Smooth muscle cell (in vitro differentiated cells): ENCODE data around the gene ZYG11B. TPM values are rescaled to one million over a fixed set of nuclear protein-coding genes. Genes with fewer than 3 reads are reported as not detected.

ENCODE experiments used
- DNase-seq: peaks from one replicate; lab custom pipeline; 2025; ENCODE audit not compliant: unreplicated experiment; lab: John Stamatoyannopoulos, UW
- H2AFZ ChIP-seq: fragments of 200-600 bp; sonication (generic); 2 replicates; pipeline ENCODE4 v1.6.0; 2016; ENCODE audit warnings: antibody characterized with exemption, low read depth, mild to moderate bottlenecking
- H3F3A ChIP-seq: fragments of 200-600 bp; sonication (generic); 2 replicates; pipeline ENCODE4 v1.6.0; 2017; ENCODE audit warnings: antibody characterized with exemption, low read depth
- H3K27ac ChIP-seq: fragments of 200-600 bp; sonication (generic); 2 replicates; pipeline ENCODE4 v1.5.1; 2016; ENCODE audit warnings: low read depth, mild to moderate bottlenecking
- H3K27me3 ChIP-seq: fragments of 200-600 bp; sonication (generic); 2 replicates; pipeline ENCODE4 v1.6.1; 2016; ENCODE audit warnings: low read depth, mild to moderate bottlenecking
- H3K36me3 ChIP-seq: fragments of 200-600 bp; sonication (generic); 2 replicates; pipeline ENCODE4 v1.5.1; 2016; ENCODE audit warnings: low read depth
- H3K4me1 ChIP-seq: fragments of 200-600 bp; sonication (generic); 2 replicates; pipeline ENCODE4 v1.5.1; 2016; ENCODE audit warnings: low read depth
- H3K4me2 ChIP-seq: fragments of 200-600 bp; sonication (generic); 2 replicates; pipeline ENCODE4 v1.6.0; 2016; ENCODE audit warnings: mild to moderate bottlenecking
- H3K4me3 ChIP-seq: fragments of 200-600 bp; sonication (generic); 2 replicates; pipeline ENCODE4 v1.5.1; 2016; ENCODE audit warnings: mild to moderate bottlenecking
- H3K79me2 ChIP-seq: fragments of 200-600 bp; sonication (generic); 2 replicates; pipeline ENCODE4 v1.6.0; 2016; ENCODE audit warnings: low read depth, mild to moderate bottlenecking
- H3K9ac ChIP-seq: fragments of 200-600 bp; sonication (generic); 2 replicates; pipeline ENCODE4 v1.6.0; 2016; ENCODE audit warnings: low read depth
- H3K9me3 ChIP-seq: fragments of 200-600 bp; sonication (generic); replicated peaks from 2 replicates; pipeline ENCODE4 v1.5.1; 2016; ENCODE audit warnings: low read depth
- H4K20me1 ChIP-seq: fragments of 200-600 bp; sonication (generic); 2 replicates; pipeline ENCODE4 v1.6.0; 2016; ENCODE audit warnings: low read depth
- WGBS: methylation state at CpG from one replicate; pipeline ENCODE4 v1.1.7; 2016; ENCODE audit warnings: low lambda C conversion rate; 5-methylcytosine and 5-hydroxymethylcytosine counted together
- polyA plus RNA-seq: library from polyadenylated mRNA; unstranded; fragments of >200 nt; fragmentation: Nextera tagmentation; extraction: Ambion mirVana; gene quantifications from 2 replicates; pipeline ENCODE4 v1.2.1, GENCODE V29; 2016
- total RNA-seq: library from RNA; depleted of rRNA; stranded (reverse); fragments of >200 nt; gene quantifications from 2 replicates; pipeline ENCODE4 v1.2.3, GENCODE V29; 2014
- TF ChIP-seq, protein P1 (sequence below): fragments of 200-600 bp; sonication (generic); IDR thresholded peaks from 2 replicates; pipeline ENCODE4 v1.5.1; 2017; ENCODE audit warnings: borderline replicate concordance, mild to moderate bottlenecking, antibody characterized with exemption; ENCODE audit not compliant: insufficient read depth, poor library complexity, severe bottlenecking

ZYG11B gene
- total and polyA plus RNA-seq, 2 experiments from 2014 or later = 8.8 to 36.0 TPM

DNA sequence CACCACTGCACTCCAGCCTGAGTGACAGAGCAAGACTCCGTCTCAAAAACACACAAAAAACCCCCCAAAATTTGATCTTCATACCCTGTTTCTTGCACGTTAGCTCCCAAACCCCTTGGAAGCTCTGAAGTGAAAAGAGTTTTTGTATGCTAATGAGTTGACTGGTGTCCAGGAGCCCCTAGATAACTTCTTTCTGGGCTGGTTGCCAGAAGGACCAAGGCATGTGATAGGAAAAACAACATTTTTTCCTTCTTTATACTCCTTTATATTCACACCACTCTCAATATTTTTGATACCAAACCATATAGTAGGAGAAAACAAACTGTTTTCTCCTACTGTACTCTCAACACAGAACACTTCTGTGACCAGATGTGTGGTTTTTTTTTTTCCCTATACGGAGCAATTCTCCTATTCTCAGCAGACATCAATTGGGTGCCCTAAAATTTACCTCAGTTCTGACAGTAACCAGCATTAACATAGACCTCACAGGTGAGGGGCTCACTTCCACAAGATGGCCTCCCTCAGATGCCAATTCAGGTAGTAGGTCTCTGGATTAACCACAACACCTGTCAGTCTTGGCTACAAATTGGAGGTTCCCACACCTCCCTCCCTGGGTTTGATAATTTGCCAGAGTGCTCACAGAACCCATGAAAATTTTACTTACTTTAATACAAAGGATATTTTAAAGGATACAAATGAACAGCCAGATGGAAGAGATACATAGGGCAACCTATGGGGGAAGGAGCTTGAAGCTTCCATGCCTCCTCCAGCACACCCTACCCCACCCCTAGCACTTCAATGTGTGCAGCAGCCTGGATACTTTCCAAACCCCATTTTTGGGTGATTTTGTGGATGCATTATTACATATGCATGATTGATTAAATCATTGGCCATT is 25.6 kb downstream of the ZYG11B start:
- Histone ChIP-seq H3K9ac (no peak overlapping the region), H3F3A (no peaks in the 10 kb centered on the region), H3K79me2 (peaks cover 58% of the 10 kb centered on the region), H2AFZ (no peak overlapping the region), H3K27me3 (no peaks in the 10 kb centered on the region), H3K4me3 (no peak overlapping the region), H3K27ac (no peak overlapping the region), H4K20me1 (peaks cover 95% of the 10 kb centered on the region), H3K36me3 (no peaks in the 10 kb centered on the region), H3K4me2 (no peak overlapping the region), H3K4me1 (no peaks in the 10 kb centered on the region), H3K9me3 (no peaks in the 10 kb centered on the region)
- TF ChIP-seq, protein P1, sequence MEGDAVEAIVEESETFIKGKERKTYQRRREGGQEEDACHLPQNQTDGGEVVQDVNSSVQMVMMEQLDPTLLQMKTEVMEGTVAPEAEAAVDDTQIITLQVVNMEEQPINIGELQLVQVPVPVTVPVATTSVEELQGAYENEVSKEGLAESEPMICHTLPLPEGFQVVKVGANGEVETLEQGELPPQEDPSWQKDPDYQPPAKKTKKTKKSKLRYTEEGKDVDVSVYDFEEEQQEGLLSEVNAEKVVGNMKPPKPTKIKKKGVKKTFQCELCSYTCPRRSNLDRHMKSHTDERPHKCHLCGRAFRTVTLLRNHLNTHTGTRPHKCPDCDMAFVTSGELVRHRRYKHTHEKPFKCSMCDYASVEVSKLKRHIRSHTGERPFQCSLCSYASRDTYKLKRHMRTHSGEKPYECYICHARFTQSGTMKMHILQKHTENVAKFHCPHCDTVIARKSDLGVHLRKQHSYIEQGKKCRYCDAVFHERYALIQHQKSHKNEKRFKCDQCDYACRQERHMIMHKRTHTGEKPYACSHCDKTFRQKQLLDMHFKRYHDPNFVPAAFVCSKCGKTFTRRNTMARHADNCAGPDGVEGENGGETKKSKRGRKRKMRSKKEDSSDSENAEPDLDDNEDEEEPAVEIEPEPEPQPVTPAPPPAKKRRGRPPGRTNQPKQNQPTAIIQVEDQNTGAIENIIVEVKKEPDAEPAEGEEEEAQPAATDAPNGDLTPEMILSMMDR = no peak
- 83% methylated on average over 3 of the region's 3 CpGs for WGBS
- no peak for DNase-seq

DNA sequence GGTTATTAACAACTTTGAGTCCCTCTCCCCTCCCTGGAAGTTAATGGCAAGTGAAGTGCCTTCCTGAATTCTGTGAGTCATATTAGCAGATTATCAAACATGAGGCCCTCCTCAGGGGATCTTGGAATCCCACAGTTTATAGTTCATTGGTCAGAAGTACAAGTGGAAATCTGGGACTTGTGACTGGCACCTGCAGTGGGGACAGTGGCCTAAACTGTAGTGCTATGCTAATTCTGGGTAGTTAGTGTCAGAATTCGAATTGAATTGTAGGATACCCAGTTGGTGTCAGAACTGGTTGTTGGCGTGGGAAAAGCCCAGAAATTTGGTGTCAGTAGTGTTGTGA is 26.2 kb downstream of the ZYG11B start:
- Histone ChIP-seq H3K9ac (no peak overlapping the region), H2AFZ (no peak overlapping the region), H3K4me2 (no peak overlapping the region), H3K27ac (no peak overlapping the region), H3K4me1 (no peaks in the 10 kb centered on the region), H3K27me3 (no peaks in the 10 kb centered on the region), H3K4me3 (no peak overlapping the region), H3K36me3 (no peaks in the 10 kb centered on the region), H3K79me2 (peaks cover 55% of the 10 kb centered on the region), H4K20me1 (peaks cover 89% of the 10 kb centered on the region), H3K9me3 (no peaks in the 10 kb centered on the region), H3F3A (no peaks in the 10 kb centered on the region)
- TF ChIP-seq, protein P1 = no peak
- 67% methylated on average over 2 of the region's 2 CpGs for WGBS
- no peak for DNase-seq

DNA sequence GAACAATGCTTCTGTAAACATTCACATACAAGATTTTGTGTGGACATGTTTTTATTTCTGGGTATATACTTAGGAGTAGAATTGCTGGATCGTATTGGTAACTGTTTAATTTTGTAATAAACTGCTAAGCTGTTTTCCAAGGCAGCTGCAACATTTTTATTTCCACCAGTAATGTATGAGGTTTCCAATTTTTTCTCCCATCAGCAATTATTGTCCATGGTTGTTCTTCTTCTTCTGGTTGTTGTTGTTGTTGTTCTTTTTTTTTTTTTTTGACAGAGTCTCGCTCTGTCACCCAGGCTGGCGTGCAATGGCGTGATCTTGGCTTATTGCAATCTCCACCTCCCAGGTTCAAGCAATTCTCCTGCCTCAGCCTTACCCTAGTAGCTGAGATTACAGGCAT is 26.9 kb downstream of the ZYG11B start:
- no peaks in the 10 kb centered on the region for H3K27me3 ChIP-seq
- no peak for DNase-seq
- H3K4me1 ChIP-seq = no peaks in the 10 kb centered on the region
- TF ChIP-seq, protein P1 = no peak
- no peaks in the 10 kb centered on the region for H3K9me3 ChIP-seq
- H2AFZ ChIP-seq = no peak overlapping the region
- no peak overlapping the region for H3K9ac ChIP-seq
- H3K4me2 ChIP-seq = no peak overlapping the region
- peaks cover 48% of the 10 kb centered on the region for H3K79me2 ChIP-seq
- no peak overlapping the region for H3K27ac ChIP-seq
- no peaks in the 10 kb centered on the region for H3F3A ChIP-seq
- WGBS = over 99% methylated on average over 4 of the region's 4 CpGs
- H3K4me3 ChIP-seq = no peak overlapping the region
- no peaks in the 10 kb centered on the region for H3K36me3 ChIP-seq
- peaks cover 82% of the 10 kb centered on the region for H4K20me1 ChIP-seq

DNA sequence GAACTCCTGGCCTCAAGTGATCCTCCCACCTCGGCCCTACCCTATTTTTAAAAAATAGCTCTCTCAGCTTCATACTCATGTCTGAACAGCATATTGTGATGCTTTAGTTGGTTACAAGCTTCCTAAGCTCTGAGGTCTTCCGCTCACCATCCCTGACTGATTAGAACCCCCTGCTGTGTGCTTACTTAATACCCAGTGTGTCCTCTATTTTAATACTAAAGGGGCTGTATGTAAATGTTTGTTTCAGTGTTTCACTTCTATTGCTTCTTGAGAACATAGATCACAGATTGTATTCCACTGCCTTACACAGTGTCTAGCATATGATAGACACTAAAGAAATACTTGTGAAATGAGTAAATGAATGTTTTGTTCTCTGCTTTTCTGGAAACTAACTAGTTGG is 29.8 kb downstream of the ZYG11B start:
- H4K20me1 ChIP-seq = peaks cover 53% of the 10 kb centered on the region
- no peak for DNase-seq
- no peaks in the 10 kb centered on the region for H3K9me3 ChIP-seq
- TF ChIP-seq, protein P1 = no peak
- 97% methylated on average over 2 of the region's 2 CpGs for WGBS
- no peak overlapping the region for H2AFZ ChIP-seq
- peaks cover 29% of the 10 kb centered on the region for H3K79me2 ChIP-seq
- no peaks in the 10 kb centered on the region for H3F3A ChIP-seq
- no peaks in the 10 kb centered on the region for H3K27me3 ChIP-seq
- no peak overlapping the region for H3K9ac ChIP-seq
- no peak overlapping the region for H3K4me2 ChIP-seq
- no peak overlapping the region for H3K4me3 ChIP-seq
- no peak overlapping the region for H3K27ac ChIP-seq
- H3K4me1 ChIP-seq = no peaks in the 10 kb centered on the region
- no peaks in the 10 kb centered on the region for H3K36me3 ChIP-seq
